Upper lobe of left lung (tissue), 6 donors: Measurements from ENCODE around the gene FH. TPM values are rescaled to one million over a fixed set of nuclear protein-coding genes. Genes with fewer than 3 reads are reported as not detected.
A peak's percentile ranks its signal among the peaks of the same experiment; 100 is the strongest.

Experiments used
- ATAC-seq, 2 donors: fragments of 200-7000 bp; cut with Tn5 transposase; one replicate each; pipeline ENCODE4 v1.9.1; 2022; ENCODE audit warnings: mild to moderate bottlenecking in 2 of 2, moderate library complexity in 2 of 2; ENCODE audit not compliant: low FRiP score in 2 of 2
- DNase-seq, 2 donors: peaks; one replicate each; pipeline ENCODE4 v3.0.0-alpha.2; 2019 to 2020
- H3K27ac ChIP-seq, 4 donors: fragments of 200-600 bp; sonication (generic); one replicate each; pipeline ENCODE4 v1.5.1; 2016 to 2019
- H3K27me3 ChIP-seq, 4 donors: fragments of 200-600 bp; sonication (generic); one replicate each; pipeline ENCODE4 v1.5.1; 2017 to 2019
- H3K36me3 ChIP-seq, 4 donors: fragments of 200-600 bp; sonication (generic); one replicate each; pipeline ENCODE4 v1.5.1; 2016 to 2019
- H3K4me1 ChIP-seq, 4 donors: fragments of 200-600 bp; sonication (generic); one replicate each; pipeline ENCODE4 v1.5.1; 2018 to 2019
- H3K4me3 ChIP-seq, 4 donors: fragments of 200-600 bp; sonication (generic); one replicate each; pipeline ENCODE4 v1.5.1; 2017 to 2019; ENCODE audit warnings: mild to moderate bottlenecking in 2 of 4, moderate library complexity in 1 of 4
- H3K9me3 ChIP-seq, 4 donors: fragments of 200-600 bp; sonication (generic); one replicate each; pipeline ENCODE4 v1.5.1; 2018 to 2019
- EP300 ChIP-seq, 4 donors: sonication (generic); formaldehyde crosslinking; IDR thresholded peaks; one replicate each; pipeline ENCODE4 v1.5.1; 2017; ENCODE audit warnings: antibody characterized with exemption in 4 of 4, control low read depth in 2 of 4
- POLR2A ChIP-seq, 4 donors: fragments of 450-650 bp; IDR thresholded peaks; one replicate each; pipeline ENCODE4 v1.5.1; 2016 to 2017; ENCODE audit warnings: antibody characterized with exemption in 4 of 4, mild to moderate bottlenecking in 2 of 4
- POLR2AphosphoS5 ChIP-seq, 2 donors: sonication (generic); formaldehyde crosslinking; IDR thresholded peaks; one replicate each; pipeline ENCODE4 v1.5.1; 2017; ENCODE audit warnings: antibody characterized with exemption in 2 of 2
- WGBS, 2 donors: methylation state at CpG; one replicate each; pipeline ENCODE4 v1.1.5; 2017 to 2018; 5-methylcytosine and 5-hydroxymethylcytosine counted together
- total RNA-seq, 6 donors: library from RNA; depleted of rRNA in 4 of 6; stranded (reverse); fragments of >200 nt in 4 of 6; gene quantifications; one replicate each; pipeline versions ENCODE4 v1.1.0 to v1.2.1, GENCODE V29; 2016 to 2021
- TF ChIP-seq, protein P1 (sequence below), 6 experiments: fragments of 450-650 bp in 4 of 6; fragments of 200-600 bp in 2 of 6; sonication (generic) in 2 of 6; IDR thresholded peaks; one replicate each; pipeline ENCODE4 v1.5.1; 2016 to 2019; ENCODE audit warnings: antibody characterized with exemption in 6 of 6
- donor health status: DM: no; HTN: no; CAD: no; lungs with moderate emphysema.
- donor health status: DM: no; HTN: yes; CAD: no; lungs with severe emphysema.

FH gene
- total RNA-seq, 6 donors from 2014 or later: 13.0 to 46.7 (median 37.6) TPM

DNA sequence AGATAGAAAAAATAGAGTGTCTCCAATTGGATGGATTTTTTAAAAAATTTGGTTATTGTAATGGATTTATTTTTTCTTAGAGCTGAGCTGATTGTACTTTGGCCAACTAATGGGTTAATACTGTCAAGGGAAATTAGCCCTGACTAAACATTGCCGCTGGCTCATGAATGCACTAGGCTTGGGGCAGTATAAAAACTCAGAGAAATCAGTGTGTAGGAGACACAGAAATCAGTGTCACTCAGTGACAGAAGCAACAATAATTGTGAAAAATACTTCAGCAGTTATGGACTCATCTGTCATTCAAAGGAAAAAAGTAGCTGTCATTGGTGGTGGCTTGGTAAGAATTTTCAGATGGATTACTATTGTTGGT, 12.6 kb upstream of the FH start, which contains the start of gene KMO:
KMO (plus strand) TSS at position 217 of the 370 bp plus-strand sequence; CDS start at position 284, 67 bp downstream.
- Histone ChIP-seq H3K9me3 (no peaks in the 10 kb centered on the region), H3K36me3 (no peaks in the 10 kb centered on the region), H3K27ac (peak within 1 kb of the TSS; percentile 49 to 63 (median 60)), H3K27me3 (no peaks in the 10 kb centered on the region), H3K4me1 (peaks cover 0 to 5% (median 4%) of the 10 kb centered on the region in 4 donors), H3K4me3 (peak within 1 kb of the TSS; percentile 36 to 57 (median 51))
- WGBS, 2 donors: 0% methylated on average over 1 of the region's 1 CpG
- DNase-seq (no peak), ATAC-seq (peak in 1 of 2 donors; percentile 64)
- TF ChIP-seq POLR2AphosphoS5 (IDR thresholded peaks at IDR 0.05) (no peak), EP300 (IDR thresholded peaks at IDR 0.05) (no peak), POLR2A (IDR thresholded peaks at IDR 0.05) (no peak)
- TF ChIP-seq, protein P1, sequence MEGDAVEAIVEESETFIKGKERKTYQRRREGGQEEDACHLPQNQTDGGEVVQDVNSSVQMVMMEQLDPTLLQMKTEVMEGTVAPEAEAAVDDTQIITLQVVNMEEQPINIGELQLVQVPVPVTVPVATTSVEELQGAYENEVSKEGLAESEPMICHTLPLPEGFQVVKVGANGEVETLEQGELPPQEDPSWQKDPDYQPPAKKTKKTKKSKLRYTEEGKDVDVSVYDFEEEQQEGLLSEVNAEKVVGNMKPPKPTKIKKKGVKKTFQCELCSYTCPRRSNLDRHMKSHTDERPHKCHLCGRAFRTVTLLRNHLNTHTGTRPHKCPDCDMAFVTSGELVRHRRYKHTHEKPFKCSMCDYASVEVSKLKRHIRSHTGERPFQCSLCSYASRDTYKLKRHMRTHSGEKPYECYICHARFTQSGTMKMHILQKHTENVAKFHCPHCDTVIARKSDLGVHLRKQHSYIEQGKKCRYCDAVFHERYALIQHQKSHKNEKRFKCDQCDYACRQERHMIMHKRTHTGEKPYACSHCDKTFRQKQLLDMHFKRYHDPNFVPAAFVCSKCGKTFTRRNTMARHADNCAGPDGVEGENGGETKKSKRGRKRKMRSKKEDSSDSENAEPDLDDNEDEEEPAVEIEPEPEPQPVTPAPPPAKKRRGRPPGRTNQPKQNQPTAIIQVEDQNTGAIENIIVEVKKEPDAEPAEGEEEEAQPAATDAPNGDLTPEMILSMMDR (IDR thresholded peaks at IDR 0.05): no peak

DNA sequence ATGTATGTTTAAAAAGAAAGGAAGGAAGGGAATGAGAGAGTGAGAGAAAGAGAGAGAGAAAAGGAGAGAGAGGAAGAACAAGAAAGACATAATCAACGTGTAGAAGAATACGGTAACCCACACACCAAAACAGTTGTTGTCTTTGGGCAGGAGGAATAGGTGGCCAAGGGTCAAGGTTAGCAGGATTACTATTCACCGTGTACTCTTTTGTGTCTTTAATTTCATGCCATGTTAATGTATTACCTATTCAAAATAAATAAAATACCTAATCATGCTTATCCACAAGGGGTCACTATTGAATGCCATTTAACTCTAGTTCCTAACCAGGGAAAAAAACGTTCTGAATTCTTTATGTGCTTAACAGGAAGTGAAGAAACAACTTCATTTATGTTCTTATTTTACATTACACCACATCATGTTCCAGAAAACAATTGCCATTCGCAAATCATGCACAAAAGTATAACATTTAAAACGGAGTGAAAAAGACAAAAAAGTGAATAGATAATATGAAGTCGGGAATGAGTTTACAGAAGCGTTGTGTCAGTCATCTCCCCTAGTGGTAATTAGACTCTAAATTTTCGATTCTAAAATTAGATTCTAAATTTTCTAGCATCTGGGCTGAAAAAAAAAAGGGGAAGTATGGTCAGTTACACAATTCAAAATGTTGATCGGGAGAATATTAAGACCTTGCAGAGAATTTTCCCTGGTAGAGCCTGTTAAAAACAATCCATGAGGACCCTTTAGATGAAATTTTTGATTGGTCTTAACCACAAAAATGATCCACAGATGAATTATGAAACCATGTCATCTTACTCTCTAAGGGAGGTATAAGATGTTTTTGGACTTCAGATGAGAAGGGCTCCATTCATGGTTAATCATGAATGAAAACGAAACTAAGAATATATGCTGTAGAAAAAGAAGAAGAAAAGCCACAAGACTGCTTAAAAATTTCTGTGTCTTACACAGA, 11.9 kb upstream of the FH start:
- Histone ChIP-seq H3K27ac (peak overlapping the region; percentile 49 to 63 (median 60)), H3K4me3 (peak overlapping the region; percentile 36 to 57 (median 51))
- TF ChIP-seq, protein P1 (IDR thresholded peaks at IDR 0.05): peak; percentile 28 to 77 (median 62)
- TF ChIP-seq EP300 (IDR thresholded peaks at IDR 0.05): no peak
- no peak for TF ChIP-seq POLR2A (IDR thresholded peaks at IDR 0.05)

DNA sequence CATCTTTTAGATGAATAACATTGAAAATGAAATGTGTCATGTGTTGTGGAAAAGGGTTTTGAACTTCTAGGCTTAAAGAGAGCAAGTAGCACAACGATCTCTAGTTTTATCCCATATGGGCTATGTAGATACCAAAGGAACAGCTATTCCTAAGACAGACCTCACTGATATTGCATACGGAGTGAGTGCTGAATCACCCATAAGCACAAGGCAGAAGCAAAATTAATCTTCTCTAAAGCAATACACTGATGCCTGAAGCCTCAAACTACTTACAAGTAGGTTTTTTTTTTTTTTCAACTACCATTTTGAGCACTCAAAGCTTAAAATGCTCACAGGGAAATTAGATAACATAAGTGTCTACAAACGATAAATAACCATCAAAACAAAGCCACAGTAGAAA, 7.6 kb upstream of the FH start:
- Histone ChIP-seq H3K4me3 (no peak overlapping the region), H3K27me3 (no peaks in the 10 kb centered on the region), H3K36me3 (no peaks in the 10 kb centered on the region), H3K9me3 (no peaks in the 10 kb centered on the region), H3K4me1 (peaks cover 0 to 3% (median 0%) of the 10 kb centered on the region in 4 donors), H3K27ac (no peak overlapping the region)
- no peak for TF ChIP-seq EP300 (IDR thresholded peaks at IDR 0.05)
- no peak for TF ChIP-seq POLR2AphosphoS5 (IDR thresholded peaks at IDR 0.05)
- no peak for TF ChIP-seq POLR2A (IDR thresholded peaks at IDR 0.05)
- TF ChIP-seq, protein P1 (IDR thresholded peaks at IDR 0.05): no peak
- ATAC-seq (no peak), DNase-seq (no peak)
- WGBS, 2 donors: 75 to 79% methylated on average over 3 of the region's 3 CpGs

More for the DNA sequence above, 11.9 kb upstream of the FH start:
- Histone ChIP-seq H3K4me1 (peaks cover 0 to 3% (median 2%) of the 10 kb centered on the region in 4 donors), H3K36me3 (no peaks in the 10 kb centered on the region), H3K27me3 (no peaks in the 10 kb centered on the region), H3K9me3 (no peaks in the 10 kb centered on the region)
- WGBS, 2 donors: 2 to 5% methylated on average over 11 of the region's 11 CpGs
- peak; percentile 86 to 94 for ATAC-seq
- no peak for DNase-seq

DNA sequence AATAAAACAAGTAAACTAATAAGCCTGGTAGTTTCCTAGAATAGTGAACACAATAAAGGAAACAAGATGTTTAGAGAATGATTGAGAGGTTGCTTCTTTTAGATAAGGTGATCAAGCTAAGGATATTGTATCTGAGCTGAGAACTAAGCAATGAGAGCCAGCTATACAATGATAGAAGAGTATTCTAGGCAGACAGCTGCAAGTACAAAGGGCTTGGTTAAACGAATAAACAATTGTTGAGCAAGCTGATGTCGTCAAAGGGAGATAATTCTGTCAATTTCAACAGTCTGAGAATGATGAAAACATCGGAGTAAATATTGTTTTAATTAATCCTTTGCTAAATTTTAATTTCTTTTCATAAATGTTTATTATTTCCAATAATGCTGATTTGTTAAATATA, 5.5 kb upstream of the FH start:
- peaks cover 0 to 4% (median 0%) of the 10 kb centered on the region in 4 donors for H3K4me1 ChIP-seq
- TF ChIP-seq POLR2AphosphoS5 (IDR thresholded peaks at IDR 0.05) (no peak), EP300 (IDR thresholded peaks at IDR 0.05) (no peak), POLR2A (IDR thresholded peaks at IDR 0.05) (no peak)
- TF ChIP-seq, protein P1 (IDR thresholded peaks at IDR 0.05): no peak
- ATAC-seq (no peak), DNase-seq (no peak)
- no peak overlapping the region for H3K4me3 ChIP-seq
- H3K27ac ChIP-seq: no peak overlapping the region
- H3K27me3 ChIP-seq: no peaks in the 10 kb centered on the region
- no peaks in the 10 kb centered on the region for H3K36me3 ChIP-seq
- WGBS, 2 donors: 48 to 63% methylated on average over 3 of the region's 3 CpGs
- no peaks in the 10 kb centered on the region for H3K9me3 ChIP-seq
